ENCODE results near the gene MEIS3.
"Not testable (repeated sequence)": the region's sequence is repeated elsewhere in the genome, so short reads cannot be mapped to it uniquely, and the experiment has no call there.

MEIS3 gene

GRCh38 chr19:47372603-47373002 is 46.7 kb downstream of the MEIS3 start:
- peaks cover 82% of the 10 kb centered on the region for H3K36me3 ChIP-seq (ENCODE audit: insufficient read depth, low read length)
- no peak overlapping the region for H3K9ac ChIP-seq (ENCODE audit: low read depth, low read length)
- H3K9me3 ChIP-seq (ENCODE audit: insufficient read depth, low read depth, low read length): no peaks in the 10 kb centered on the region
- H3K4me1 ChIP-seq (ENCODE audit: insufficient read depth, low read length): no peaks in the 10 kb centered on the region
- H3K27me3 ChIP-seq (ENCODE audit: insufficient read depth, low read length): no peaks in the 10 kb centered on the region
- no peak overlapping the region for H3K4me3 ChIP-seq (ENCODE audit: low read length)
- H3K27ac ChIP-seq (ENCODE audit: low read depth, low read length): no peak overlapping the region
- 95% methylated on average over 22 of the region's 22 CpGs for WGBS

GRCh38 chr19:47371261-47371660 is 48.1 kb downstream of the MEIS3 start:
- no peak overlapping the region for H3K4me3 ChIP-seq (ENCODE audit: low read length)
- no peak overlapping the region for H3K27ac ChIP-seq (ENCODE audit: low read depth, low read length)
- H3K36me3 ChIP-seq (ENCODE audit: insufficient read depth, low read length): peaks cover 75% of the 10 kb centered on the region
- H3K27me3 ChIP-seq (ENCODE audit: insufficient read depth, low read length): no peaks in the 10 kb centered on the region
- no peak overlapping the region for H3K9ac ChIP-seq (ENCODE audit: low read depth, low read length)
- 94% methylated on average over 9 of the region's 9 CpGs for WGBS
- H3K4me1 ChIP-seq (ENCODE audit: insufficient read depth, low read length): no peaks in the 10 kb centered on the region
- no peaks in the 10 kb centered on the region for H3K9me3 ChIP-seq (ENCODE audit: insufficient read depth, low read depth, low read length)

GRCh38 chr19:47370045-47370611 is 49.2 kb downstream of the MEIS3 start:
- Histone ChIP-seq H3K9me3 (ENCODE audit: insufficient read depth, low read depth, low read length) (no peaks in the 10 kb centered on the region), H3K27me3 (ENCODE audit: insufficient read depth, low read length) (no peaks in the 10 kb centered on the region), H3K36me3 (ENCODE audit: insufficient read depth, low read length) (peaks cover 71% of the 10 kb centered on the region), H3K4me3 (ENCODE audit: low read length) (no peak overlapping the region), H3K4me1 (ENCODE audit: insufficient read depth, low read length) (no peaks in the 10 kb centered on the region), H3K27ac (ENCODE audit: low read depth, low read length) (no peak overlapping the region), H3K9ac (ENCODE audit: low read depth, low read length) (no peak overlapping the region)
- 94% methylated on average over 10 of the region's 10 CpGs for WGBS

GRCh38 chr19:47365455-47365854 is 53.9 kb downstream of the MEIS3 start:
- not testable (repeated sequence) for H3K4me1 ChIP-seq (ENCODE audit: insufficient read depth, low read length); H3K27ac ChIP-seq (ENCODE audit: low read depth, low read length); H3K27me3 ChIP-seq (ENCODE audit: insufficient read depth, low read length); H3K9ac ChIP-seq (ENCODE audit: low read depth, low read length); H3K9me3 ChIP-seq (ENCODE audit: insufficient read depth, low read depth, low read length); H3K4me3 ChIP-seq (ENCODE audit: low read length)
- 95% methylated on average over 6 of the region's 10 CpGs for WGBS
- H3K36me3 ChIP-seq (ENCODE audit: insufficient read depth, low read length): peaks cover 79% of the 10 kb centered on the region

GRCh38 chr19:47363758-47364531 is 55.4 kb downstream of the MEIS3 start:
- no peaks in the 10 kb centered on the region for H3K4me1 ChIP-seq (ENCODE audit: insufficient read depth, low read length)
- no peak overlapping the region for H3K4me3 ChIP-seq (ENCODE audit: low read length)
- no peak overlapping the region for H3K27ac ChIP-seq (ENCODE audit: low read depth, low read length)
- peaks cover 78% of the 10 kb centered on the region for H3K36me3 ChIP-seq (ENCODE audit: insufficient read depth, low read length)
- H3K9ac ChIP-seq (ENCODE audit: low read depth, low read length): no peak overlapping the region
- H3K9me3 ChIP-seq (ENCODE audit: insufficient read depth, low read depth, low read length): no peaks in the 10 kb centered on the region
- 91% methylated on average over 13 of the region's 13 CpGs for WGBS
- no peaks in the 10 kb centered on the region for H3K27me3 ChIP-seq (ENCODE audit: insufficient read depth, low read length)

GRCh38 chr19:47362321-47362720 is 57.0 kb downstream of the MEIS3 start:
- Histone ChIP-seq H3K4me3 (ENCODE audit: low read length) (no peak overlapping the region), H3K36me3 (ENCODE audit: insufficient read depth, low read length) (peaks cover 87% of the 10 kb centered on the region), H3K9me3 (ENCODE audit: insufficient read depth, low read depth, low read length) (no peaks in the 10 kb centered on the region), H3K27ac (ENCODE audit: low read depth, low read length) (no peak overlapping the region), H3K27me3 (ENCODE audit: insufficient read depth, low read length) (no peaks in the 10 kb centered on the region), H3K4me1 (ENCODE audit: insufficient read depth, low read length) (no peaks in the 10 kb centered on the region), H3K9ac (ENCODE audit: low read depth, low read length) (no peak overlapping the region)
- WGBS: 96% methylated on average over 21 of the region's 21 CpGs

- H3K9ac ChIP-seq (ENCODE audit: low read depth, low read length): no peak overlapping the region
- no peaks in the 10 kb centered on the region for H3K9me3 ChIP-seq (ENCODE audit: insufficient read depth, low read depth, low read length)
- H3K27ac ChIP-seq (ENCODE audit: low read depth, low read length): no peak overlapping the region
- no peak overlapping the region for H3K4me3 ChIP-seq (ENCODE audit: low read length)
- H3K36me3 ChIP-seq (ENCODE audit: insufficient read depth, low read length): peaks cover 96% of the 10 kb centered on the region
- 95% methylated on average over 6 of the region's 6 CpGs for WGBS
- no peaks in the 10 kb centered on the region for H3K27me3 ChIP-seq (ENCODE audit: insufficient read depth, low read length)
- no peaks in the 10 kb centered on the region for H3K4me1 ChIP-seq (ENCODE audit: insufficient read depth, low read length)
Observed at GRCh38 chr19:47358936-47359335, 60.4 kb downstream of the MEIS3 start.

- H3K4me1 ChIP-seq (ENCODE audit: insufficient read depth, low read length): no peaks in the 10 kb centered on the region
- H3K4me3 ChIP-seq (ENCODE audit: low read length): no peak overlapping the region
- H3K27me3 ChIP-seq (ENCODE audit: insufficient read depth, low read length): no peaks in the 10 kb centered on the region
- H3K9me3 ChIP-seq (ENCODE audit: insufficient read depth, low read depth, low read length): no peaks in the 10 kb centered on the region
- H3K9ac ChIP-seq (ENCODE audit: low read depth, low read length): no peak overlapping the region
- no peak overlapping the region for H3K27ac ChIP-seq (ENCODE audit: low read depth, low read length)
- WGBS: 96% methylated on average over 28 of the region's 28 CpGs
- peaks cover 95% of the 10 kb centered on the region for H3K36me3 ChIP-seq (ENCODE audit: insufficient read depth, low read length)
Observed at GRCh38 chr19:47357788-47358680, 61.3 kb downstream of the MEIS3 start.

- H3K4me1 ChIP-seq (ENCODE audit: insufficient read depth, low read length): no peaks in the 10 kb centered on the region
- peaks cover 95% of the 10 kb centered on the region for H3K36me3 ChIP-seq (ENCODE audit: insufficient read depth, low read length)
- WGBS: 97% methylated on average over 6 of the region's 6 CpGs
- H3K9me3 ChIP-seq (ENCODE audit: insufficient read depth, low read depth, low read length): no peaks in the 10 kb centered on the region
- H3K27ac ChIP-seq (ENCODE audit: low read depth, low read length): no peak overlapping the region
- no peak overlapping the region for H3K4me3 ChIP-seq (ENCODE audit: low read length)
- no peak overlapping the region for H3K9ac ChIP-seq (ENCODE audit: low read depth, low read length)
- no peaks in the 10 kb centered on the region for H3K27me3 ChIP-seq (ENCODE audit: insufficient read depth, low read length)
Observed at GRCh38 chr19:47356900-47357299, 62.4 kb downstream of the MEIS3 start.

- Histone ChIP-seq H3K9me3 (ENCODE audit: insufficient read depth, low read depth, low read length) (no peaks in the 10 kb centered on the region), H3K36me3 (ENCODE audit: insufficient read depth, low read length) (peaks cover 62% of the 10 kb centered on the region), H3K4me3 (ENCODE audit: low read length) (no peak overlapping the region), H3K27ac (ENCODE audit: low read depth, low read length) (no peak overlapping the region), H3K4me1 (ENCODE audit: insufficient read depth, low read length) (no peaks in the 10 kb centered on the region), H3K27me3 (ENCODE audit: insufficient read depth, low read length) (no peaks in the 10 kb centered on the region), H3K9ac (ENCODE audit: low read depth, low read length) (no peak overlapping the region)
- 96% methylated on average over 24 of the region's 24 CpGs for WGBS
Observed at GRCh38 chr19:47353307-47353712, 66.0 kb downstream of the MEIS3 start.

All from HUES64 (cell line).